AG04450 (cell line): ENCODE data around the gene ARHGAP15. TPM values are rescaled to one million over a fixed set of nuclear protein-coding genes. Genes with fewer than 3 reads are reported as not detected.
A peak's percentile ranks its signal among the peaks of the same experiment; 100 is the strongest.

Experiments used
- CTCF ChIA-PET: fragments of 300-600, 350-600 bp; formaldehyde crosslinking; extraction: SDS; loops from one replicate; lab custom pipeline; 2022; ENCODE audit warnings: antibody characterized with exemption, inconsistent platforms; lab: Charles Lee
- POLR2A ChIA-PET: fragments of 350-600 bp; formaldehyde crosslinking; extraction: SDS; loops from one replicate; lab custom pipeline; 2021; ENCODE audit warnings: antibody characterized with exemption, inconsistent platforms; lab: Yijun Ruan, JAX
- DNase-seq: peaks from one replicate; pipeline ENCODE4 v3.0.0-alpha.2; 2011; ENCODE audit warnings: low read depth, low spot score
- H3K27ac ChIP-seq: one replicate; pipeline ENCODE4 v1.5.1; 2012; ENCODE audit warnings: low read depth, low read length, control low read depth
- H3K27me3 ChIP-seq: one replicate; pipeline ENCODE4 v1.6.0; 2012; ENCODE audit warnings: low read length; ENCODE audit not compliant: control insufficient read depth, insufficient read depth
- H3K4me3 ChIP-seq: 2 replicates; pipeline ENCODE4 v1.5.1; 2011; ENCODE audit warnings: mild to moderate bottlenecking, low read depth, low read length, control low read depth
- H3K9me3 ChIP-seq: 2 replicates; pipeline ENCODE4 v1.5.1; 2012; ENCODE audit warnings: low read length; ENCODE audit not compliant: control insufficient read depth, insufficient read depth
- CTCF ChIP-seq: IDR thresholded peaks from 2 replicates; pipeline ENCODE4 v1.5.1; 2011; ENCODE audit warnings: low read depth, low read length, control low read depth, inconsistent platforms
- polyA plus RNA-seq: library from polyadenylated mRNA; depleted of rRNA; stranded (reverse); fragments of >200 nt; gene quantifications from 2 replicates; pipeline ENCODE4 v1.2.3, GENCODE V29; 2011

ARHGAP15 gene
- polyA plus RNA-seq, 1 experiment = not detected

GRCh38 chr2:143521396-143521795, 392.2 kb downstream of the ARHGAP15 start:
- no peak for TF ChIP-seq CTCF
- no peaks in the 10 kb centered on the region for H3K27me3 ChIP-seq
- no peak overlapping the region for H3K27ac ChIP-seq
- no peak overlapping the region for H3K4me3 ChIP-seq
- ChIA-PET CTCF (interaction anchor here (2.0 kb wide), 1 partner anchor 8 kb away, joined by 9 read pairs; no protein-coding TSS in a partner anchor), POLR2A (no interaction called here)
- no peak for DNase-seq
- no peaks in the 10 kb centered on the region for H3K9me3 ChIP-seq

GRCh38 chr2:143522699-143523098, 393.5 kb downstream of the ARHGAP15 start:
- no peak for DNase-seq
- Histone ChIP-seq H3K9me3 (no peaks in the 10 kb centered on the region), H3K27ac (no peak overlapping the region), H3K27me3 (no peaks in the 10 kb centered on the region), H3K4me3 (no peak overlapping the region)
- ChIA-PET POLR2A (no interaction called here), CTCF (interaction anchor here (0.6 to 2.0 kb wide), 3 partner anchors 10 to 1159 kb away, joined by 3 to 9 read pairs (median 3); no protein-coding TSS in a partner anchor)
- no peak for TF ChIP-seq CTCF

GRCh38 chr2:143524119-143524553, 394.9 kb downstream of the ARHGAP15 start:
- H3K27ac ChIP-seq = no peak overlapping the region
- peak; percentile 21 for DNase-seq
- no peaks in the 10 kb centered on the region for H3K9me3 ChIP-seq
- POLR2A ChIA-PET = no interaction called here
- H3K4me3 ChIP-seq = no peak overlapping the region
- TF ChIP-seq CTCF = no peak
- no peaks in the 10 kb centered on the region for H3K27me3 ChIP-seq
- CTCF ChIA-PET = no interaction called here

- Histone ChIP-seq H3K9me3 (no peaks in the 10 kb centered on the region), H3K27me3 (no peaks in the 10 kb centered on the region), H3K4me3 (no peak overlapping the region), H3K27ac (no peak overlapping the region)
- CTCF ChIA-PET = no interaction called here
- no peak for TF ChIP-seq CTCF
- POLR2A ChIA-PET = no interaction called here
- no peak for DNase-seq
Observed at GRCh38 chr2:143524559-143525401, 395.6 kb downstream of the ARHGAP15 start.

- ChIA-PET CTCF (no interaction called here), POLR2A (no interaction called here)
- TF ChIP-seq CTCF = no peak
- Histone ChIP-seq H3K9me3 (no peaks in the 10 kb centered on the region), H3K27ac (no peak overlapping the region), H3K4me3 (no peak overlapping the region), H3K27me3 (no peaks in the 10 kb centered on the region)
- no peak for DNase-seq
Observed at GRCh38 chr2:143525402-143525860, 396.2 kb downstream of the ARHGAP15 start.
